ENCODE results near the gene SRP68.
A peak's percentile ranks its signal among the peaks of the same experiment; 100 is the strongest.

SRP68 gene

DNA sequence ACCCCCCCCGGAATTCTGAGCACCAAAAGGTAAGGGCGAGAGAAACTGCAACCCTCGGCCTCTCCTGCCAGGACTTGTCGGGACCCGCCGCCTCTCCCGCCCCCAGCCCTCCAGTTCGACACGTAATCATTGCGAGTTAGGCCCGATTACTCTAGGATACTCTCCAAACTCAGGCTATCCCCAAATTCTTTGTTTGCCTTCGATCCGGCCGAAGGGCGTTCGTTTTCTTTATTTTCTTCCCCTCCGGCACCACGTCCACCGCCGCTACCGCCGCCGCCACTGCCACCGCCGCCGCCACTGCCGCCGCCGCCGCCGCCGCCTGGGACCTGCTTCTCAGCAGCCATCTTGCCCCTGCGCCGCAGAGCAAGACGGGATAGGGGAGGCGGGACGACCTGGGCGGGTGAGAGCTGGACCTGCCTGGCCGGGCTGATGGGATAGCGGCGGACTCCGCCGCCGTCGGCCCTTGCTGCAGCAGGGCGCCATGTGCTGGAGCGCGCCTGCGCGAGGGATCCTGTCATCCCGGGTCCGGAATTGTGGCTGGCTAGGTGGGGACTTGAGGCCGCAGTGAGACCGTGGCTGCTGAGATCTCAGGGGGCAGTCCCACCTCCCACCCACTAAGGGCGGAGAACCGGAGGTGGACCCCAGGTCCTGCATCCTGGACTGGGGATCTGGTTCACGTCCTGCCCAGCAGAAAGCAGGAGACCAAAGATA, at the start of gene SRP68:
TSS of gene SRP68 (minus strand) at position 370 of the 711 bp plus-strand sequence. CDS start at position 344, 26 bp downstream.
- Histone ChIP-seq H3K4me1 (ENCODE audit: control insufficient read depth, insufficient read depth, low read length) (peaks cover 33% of the 10 kb centered on the region), H3K27ac (ENCODE audit: low read depth, low read length) (peak within 1 kb of the TSS; percentile 74; the same call in 1 of the 2 replicates), H3K4me3 (ENCODE audit: low read depth, low read length) (peak within 1 kb of the TSS; percentile 90), H3K9me3 (ENCODE audit: control insufficient read depth, insufficient read depth, low read depth, low read length) (no peaks in the 10 kb centered on the region), H3K36me3 (ENCODE audit: control insufficient read depth, insufficient read depth, low read length) (peaks cover 13% of the 10 kb centered on the region), H3K9ac (ENCODE audit: low read length) (peak within 1 kb of the TSS; percentile 87), H3K27me3 (ENCODE audit: control insufficient read depth, insufficient read depth, low read length) (peaks cover 44% of the 10 kb centered on the region)

DNA sequence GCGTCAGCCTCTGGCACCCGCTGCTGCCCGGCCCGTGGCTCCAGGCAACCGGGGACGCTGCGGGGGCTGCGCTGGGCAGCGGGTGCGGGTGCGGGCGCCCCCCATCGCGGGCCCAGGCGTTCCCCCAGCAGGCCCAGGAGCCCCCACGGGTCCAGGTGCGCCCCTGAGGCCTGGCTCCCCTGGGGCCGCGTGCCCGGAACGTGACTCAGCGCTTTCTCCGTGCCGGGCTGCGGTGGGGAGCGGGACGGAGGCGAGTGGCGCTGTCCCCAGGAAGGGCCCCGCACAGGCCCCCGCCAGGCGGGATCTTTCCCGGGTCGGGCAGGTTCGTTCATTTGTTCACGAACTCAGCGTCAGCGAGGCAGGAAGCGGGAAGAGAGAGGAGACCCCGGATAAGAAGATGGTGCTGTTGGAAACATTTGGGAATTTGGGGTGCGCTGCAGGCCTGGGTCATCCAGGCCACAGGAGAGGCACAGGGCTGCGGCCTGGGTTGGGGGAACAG, 49.7 kb upstream of the SRP68 start:
- H3K27me3 ChIP-seq (ENCODE audit: control insufficient read depth, insufficient read depth, low read length), result peaks cover 28% of the 10 kb centered on the region
- no peaks in the 10 kb centered on the region for H3K9me3 ChIP-seq (ENCODE audit: control insufficient read depth, insufficient read depth, low read depth, low read length)
- H3K4me3 ChIP-seq (ENCODE audit: low read depth, low read length), result peak overlapping the region; percentile 46
- H3K36me3 ChIP-seq (ENCODE audit: control insufficient read depth, insufficient read depth, low read length), result no peaks in the 10 kb centered on the region
- peaks cover 28% of the 10 kb centered on the region for H3K4me1 ChIP-seq (ENCODE audit: control insufficient read depth, insufficient read depth, low read length)
- peak overlapping the region; percentile 59 for H3K9ac ChIP-seq (ENCODE audit: low read length)
- no peak overlapping the region; the same call in 1 of the 2 replicates for H3K27ac ChIP-seq (ENCODE audit: low read depth, low read length)

DNA sequence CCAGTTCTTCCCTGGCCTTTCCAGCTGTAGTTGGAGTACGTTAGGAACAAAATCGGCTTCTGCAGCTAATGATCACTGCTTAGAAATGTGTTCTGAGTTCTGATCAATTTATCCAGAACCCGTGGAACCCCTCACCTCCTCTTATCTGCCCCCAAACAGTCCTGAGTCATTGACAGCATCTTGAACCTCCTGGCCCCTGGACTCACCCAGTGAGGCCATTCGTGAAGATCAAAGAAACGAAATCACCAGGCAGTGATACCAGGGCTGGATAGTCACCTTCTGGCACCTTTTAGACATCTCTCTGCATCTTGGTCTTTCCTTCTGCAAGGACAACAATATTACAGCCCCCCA, 48.3 kb upstream of the SRP68 start:
- Histone ChIP-seq H3K27me3 (ENCODE audit: control insufficient read depth, insufficient read depth, low read length) (peaks cover 24% of the 10 kb centered on the region), H3K36me3 (ENCODE audit: control insufficient read depth, insufficient read depth, low read length) (no peaks in the 10 kb centered on the region), H3K27ac (ENCODE audit: low read depth, low read length) (no peak overlapping the region), H3K9me3 (ENCODE audit: control insufficient read depth, insufficient read depth, low read depth, low read length) (no peaks in the 10 kb centered on the region), H3K9ac (ENCODE audit: low read length) (no peak overlapping the region), H3K4me1 (ENCODE audit: control insufficient read depth, insufficient read depth, low read length) (peaks cover 28% of the 10 kb centered on the region), H3K4me3 (ENCODE audit: low read depth, low read length) (no peak overlapping the region)

DNA sequence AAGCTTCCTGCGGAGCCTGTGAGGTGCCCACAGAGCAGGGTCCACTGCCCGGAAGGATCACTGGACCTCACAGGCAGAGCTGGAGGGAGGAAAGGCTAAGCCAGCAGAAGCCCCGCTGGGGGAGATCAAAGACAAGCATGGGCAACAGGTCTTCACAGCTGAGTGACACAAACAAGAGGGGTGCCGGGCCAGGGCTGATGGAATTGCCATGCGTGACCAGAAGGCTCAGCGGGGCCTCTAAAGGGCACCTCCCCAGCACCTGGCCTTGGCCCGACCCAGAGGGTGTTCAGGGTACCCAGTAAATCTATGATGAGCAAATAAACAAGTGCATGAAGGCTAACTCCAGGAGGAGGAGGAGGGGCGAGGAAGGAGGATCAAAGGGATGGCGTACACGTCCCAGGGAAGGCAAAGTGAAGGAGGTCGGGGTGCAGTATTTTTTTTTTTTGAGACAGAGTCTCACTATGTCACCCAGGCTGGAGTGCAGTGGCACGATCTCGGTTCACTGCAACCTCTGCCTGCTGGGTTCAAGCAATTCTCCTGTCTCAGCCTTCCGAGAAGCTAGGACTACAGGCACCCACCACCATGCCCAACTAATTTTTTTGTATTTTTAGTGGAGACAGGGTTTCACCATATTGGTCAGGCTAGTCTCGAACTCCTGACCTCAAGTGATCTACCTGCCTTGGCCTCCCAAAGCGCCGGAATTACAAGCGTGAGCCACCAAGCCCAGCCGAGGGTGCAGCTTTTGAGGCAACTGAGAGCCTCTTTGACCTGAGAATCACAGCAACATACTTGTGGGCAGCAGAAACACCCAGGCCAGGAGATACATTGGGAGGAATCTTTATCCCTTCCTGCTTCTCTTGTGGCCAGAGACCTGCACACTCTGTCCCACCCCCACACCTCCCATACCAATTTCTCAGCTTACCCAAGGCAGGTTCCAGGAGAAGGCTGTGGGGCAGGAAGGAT, 47.4 kb upstream of the SRP68 start:
- H3K9me3 ChIP-seq (ENCODE audit: control insufficient read depth, insufficient read depth, low read depth, low read length), result no peaks in the 10 kb centered on the region
- peaks cover 28% of the 10 kb centered on the region for H3K4me1 ChIP-seq (ENCODE audit: control insufficient read depth, insufficient read depth, low read length)
- H3K4me3 ChIP-seq (ENCODE audit: low read depth, low read length), result no peak overlapping the region
- no peaks in the 10 kb centered on the region for H3K36me3 ChIP-seq (ENCODE audit: control insufficient read depth, insufficient read depth, low read length)
- H3K27me3 ChIP-seq (ENCODE audit: control insufficient read depth, insufficient read depth, low read length), result peaks cover 24% of the 10 kb centered on the region
- no peak overlapping the region for H3K27ac ChIP-seq (ENCODE audit: low read depth, low read length)
- H3K9ac ChIP-seq (ENCODE audit: low read length), result no peak overlapping the region

DNA sequence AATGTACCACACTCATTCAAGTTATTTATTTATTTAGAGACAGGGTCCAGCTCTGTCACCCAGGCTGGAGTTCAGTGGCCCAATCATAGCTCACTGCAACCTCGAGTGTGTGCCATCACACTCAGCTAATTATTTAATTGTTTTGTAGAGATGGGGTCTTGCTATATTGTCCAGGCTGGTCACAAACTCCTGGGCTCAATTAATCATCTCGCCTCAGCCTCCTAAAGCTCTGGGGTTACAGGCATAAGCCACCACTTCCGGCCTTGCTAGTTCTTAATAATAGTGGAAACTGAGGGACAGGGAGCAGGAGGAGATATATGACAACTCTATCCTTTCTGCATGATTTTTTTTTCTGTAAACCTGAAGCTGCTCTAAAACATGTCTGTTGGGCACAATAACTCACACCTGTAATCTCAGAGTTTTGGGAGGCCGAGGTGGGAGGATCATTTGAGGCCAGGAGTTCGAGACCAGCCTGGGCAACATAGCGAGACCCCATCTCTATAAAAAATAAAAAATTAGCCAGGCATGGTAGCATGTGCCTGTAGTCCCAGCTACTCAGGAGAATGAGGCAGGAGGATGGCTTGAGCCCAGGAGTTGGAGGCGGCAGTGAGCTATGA, 42.9 kb upstream of the SRP68 start:
- no peaks in the 10 kb centered on the region for H3K36me3 ChIP-seq (ENCODE audit: control insufficient read depth, insufficient read depth, low read length)
- H3K4me3 ChIP-seq (ENCODE audit: low read depth, low read length), result no peak overlapping the region
- H3K27me3 ChIP-seq (ENCODE audit: control insufficient read depth, insufficient read depth, low read length), result no peaks in the 10 kb centered on the region
- H3K27ac ChIP-seq (ENCODE audit: low read depth, low read length), result no peak overlapping the region
- peaks cover 9% of the 10 kb centered on the region for H3K4me1 ChIP-seq (ENCODE audit: control insufficient read depth, insufficient read depth, low read length)
- H3K9me3 ChIP-seq (ENCODE audit: control insufficient read depth, insufficient read depth, low read depth, low read length), result peaks cover 3% of the 10 kb centered on the region; the same call in 1 of the 2 replicates
- no peak overlapping the region for H3K9ac ChIP-seq (ENCODE audit: low read length)

DNA sequence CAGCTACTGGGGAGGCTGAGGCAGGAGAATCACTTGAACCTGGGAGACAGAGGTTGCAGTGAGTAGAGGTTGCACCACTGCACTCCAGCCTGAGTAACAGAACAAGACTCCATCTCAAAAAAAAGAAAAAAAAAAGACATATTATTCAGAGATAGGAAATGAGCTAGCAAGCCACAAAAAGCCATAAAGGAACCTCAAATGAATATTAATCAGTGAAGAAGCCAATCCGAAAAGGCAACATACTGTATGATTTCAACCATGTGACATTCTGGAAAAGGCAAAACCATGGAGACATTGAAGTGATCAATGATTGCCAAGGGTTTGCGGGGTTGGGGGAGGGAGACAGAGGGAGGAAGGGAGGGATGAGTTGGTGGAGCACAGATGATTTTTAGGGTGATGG, 39.6 kb upstream of the SRP68 start:
- H3K27me3 ChIP-seq (ENCODE audit: control insufficient read depth, insufficient read depth, low read length), result no peaks in the 10 kb centered on the region
- H3K9me3 ChIP-seq (ENCODE audit: control insufficient read depth, insufficient read depth, low read depth, low read length), result peaks cover 3% of the 10 kb centered on the region; the same call in 1 of the 2 replicates
- no peak overlapping the region for H3K9ac ChIP-seq (ENCODE audit: low read length)
- no peak overlapping the region for H3K27ac ChIP-seq (ENCODE audit: low read depth, low read length)
- no peak overlapping the region for H3K4me3 ChIP-seq (ENCODE audit: low read depth, low read length)
- no peaks in the 10 kb centered on the region for H3K4me1 ChIP-seq (ENCODE audit: control insufficient read depth, insufficient read depth, low read length)
- no peaks in the 10 kb centered on the region for H3K36me3 ChIP-seq (ENCODE audit: control insufficient read depth, insufficient read depth, low read length)

DNA sequence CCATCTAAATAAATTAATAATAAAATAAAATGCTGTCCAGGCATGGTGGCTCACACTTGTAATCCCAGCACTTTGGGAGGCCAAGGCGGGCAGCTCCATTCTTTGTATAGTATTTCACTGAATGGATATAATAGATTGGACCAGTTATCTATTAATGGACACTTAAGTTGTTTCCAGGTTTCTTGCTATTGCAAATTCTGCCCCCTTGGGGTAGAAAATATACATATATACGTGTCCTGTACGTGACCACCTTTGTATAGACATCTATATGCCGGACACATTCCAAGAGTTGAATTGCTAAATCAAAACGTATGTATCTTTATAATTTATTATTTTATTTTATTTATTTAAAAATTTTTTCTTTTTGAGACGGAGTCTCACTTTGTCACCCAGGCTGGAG, 35.2 kb upstream of the SRP68 start:
- Histone ChIP-seq H3K27ac (ENCODE audit: low read depth, low read length) (no peak overlapping the region), H3K9me3 (ENCODE audit: control insufficient read depth, insufficient read depth, low read depth, low read length) (no peaks in the 10 kb centered on the region), H3K27me3 (ENCODE audit: control insufficient read depth, insufficient read depth, low read length) (no peaks in the 10 kb centered on the region), H3K9ac (ENCODE audit: low read length) (no peak overlapping the region), H3K4me3 (ENCODE audit: low read depth, low read length) (no peak overlapping the region), H3K36me3 (ENCODE audit: control insufficient read depth, insufficient read depth, low read length) (no peaks in the 10 kb centered on the region), H3K4me1 (ENCODE audit: control insufficient read depth, insufficient read depth, low read length) (peaks cover 17% of the 10 kb centered on the region)

DNA sequence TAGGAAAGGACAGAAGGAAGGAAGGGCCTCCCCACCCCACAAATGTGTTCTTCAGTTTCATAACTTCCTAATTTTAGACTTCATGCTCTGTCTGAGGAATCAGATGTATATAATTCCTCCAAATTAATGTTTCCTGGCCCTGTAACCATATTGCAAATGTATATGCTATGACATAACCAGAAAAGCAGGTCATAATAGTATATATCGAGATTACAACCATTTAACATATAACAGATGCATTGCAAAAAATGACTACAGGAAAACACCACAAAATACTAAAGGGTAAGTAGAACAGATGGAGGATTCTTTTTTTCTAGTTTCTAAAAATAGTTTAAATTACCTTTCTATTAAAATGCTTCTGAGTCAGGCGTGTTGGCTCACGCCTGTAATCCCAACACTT, 34.4 kb upstream of the SRP68 start:
- no peak overlapping the region; the same call in 1 of the 2 replicates for H3K27ac ChIP-seq (ENCODE audit: low read depth, low read length)
- H3K36me3 ChIP-seq (ENCODE audit: control insufficient read depth, insufficient read depth, low read length), result peaks cover 6% of the 10 kb centered on the region
- no peak overlapping the region for H3K9ac ChIP-seq (ENCODE audit: low read length)
- no peaks in the 10 kb centered on the region for H3K9me3 ChIP-seq (ENCODE audit: control insufficient read depth, insufficient read depth, low read depth, low read length)
- no peak overlapping the region for H3K4me3 ChIP-seq (ENCODE audit: low read depth, low read length)
- peaks cover 17% of the 10 kb centered on the region for H3K4me1 ChIP-seq (ENCODE audit: control insufficient read depth, insufficient read depth, low read length)
- no peaks in the 10 kb centered on the region for H3K27me3 ChIP-seq (ENCODE audit: control insufficient read depth, insufficient read depth, low read length)

DNA sequence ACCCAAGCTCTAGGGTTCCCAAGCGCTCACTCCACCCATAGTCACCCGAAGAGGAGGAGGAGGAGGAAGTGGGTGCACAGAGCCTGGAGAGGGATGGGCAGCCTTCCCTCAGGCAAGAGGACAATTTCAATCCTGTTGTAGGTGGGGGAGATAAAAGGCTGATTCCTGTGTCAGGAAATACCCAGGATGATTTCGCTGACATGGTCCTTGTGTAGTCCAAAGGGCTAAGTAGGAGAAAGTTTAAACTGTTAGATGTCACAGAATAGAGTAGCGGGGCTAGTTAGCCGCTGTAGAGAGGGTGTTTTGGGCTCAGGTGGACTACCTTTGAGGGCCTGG, 32.5 kb upstream of the SRP68 start:
- Histone ChIP-seq H3K4me3 (ENCODE audit: low read depth, low read length) (no peak overlapping the region), H3K9me3 (ENCODE audit: control insufficient read depth, insufficient read depth, low read depth, low read length) (no peaks in the 10 kb centered on the region), H3K36me3 (ENCODE audit: control insufficient read depth, insufficient read depth, low read length) (peaks cover 21% of the 10 kb centered on the region), H3K27me3 (ENCODE audit: control insufficient read depth, insufficient read depth, low read length) (no peaks in the 10 kb centered on the region), H3K27ac (ENCODE audit: low read depth, low read length) (no peak overlapping the region), H3K9ac (ENCODE audit: low read length) (no peak overlapping the region), H3K4me1 (ENCODE audit: control insufficient read depth, insufficient read depth, low read length) (peaks cover 17% of the 10 kb centered on the region)

DNA sequence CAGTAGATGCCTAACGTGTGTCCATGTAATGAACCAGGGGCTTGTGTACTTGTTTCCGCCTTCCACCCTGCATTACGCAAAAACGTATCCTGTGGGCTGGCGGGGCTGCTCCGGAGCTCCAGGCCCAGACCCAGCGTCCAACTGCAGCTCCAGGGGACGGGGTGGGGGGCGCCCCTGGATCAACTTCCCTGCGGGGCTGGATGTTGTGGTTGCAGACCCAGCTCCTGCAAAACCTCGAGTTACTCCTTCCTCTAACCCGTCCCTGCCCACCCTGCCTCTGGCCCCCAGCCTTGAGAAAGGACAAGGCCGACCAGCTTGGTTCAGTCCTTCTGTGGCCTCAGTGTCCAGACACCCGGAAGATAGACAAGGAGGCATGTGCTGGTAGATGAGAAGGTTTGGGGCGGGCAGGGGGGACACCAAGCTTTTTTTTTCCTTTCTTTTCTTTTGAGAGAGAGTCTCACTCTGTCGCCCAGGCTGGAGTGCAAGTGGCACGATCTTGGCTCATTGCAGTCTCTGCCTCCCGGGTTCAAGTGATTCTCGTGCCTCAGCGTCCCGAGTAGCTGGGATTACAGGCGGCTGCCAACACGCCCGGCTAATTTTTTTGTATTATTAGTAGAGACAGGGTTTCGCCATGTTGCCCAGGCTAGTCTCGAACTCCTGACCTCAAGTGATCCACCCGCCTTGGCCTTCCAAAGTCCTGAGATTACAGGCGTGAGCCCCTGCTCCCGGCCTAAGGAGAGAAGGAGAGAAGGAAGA, 32.0 kb upstream of the SRP68 start:
- Histone ChIP-seq H3K27me3 (ENCODE audit: control insufficient read depth, insufficient read depth, low read length) (no peaks in the 10 kb centered on the region), H3K9ac (ENCODE audit: low read length) (peak overlapping the region; percentile 59), H3K36me3 (ENCODE audit: control insufficient read depth, insufficient read depth, low read length) (peaks cover 27% of the 10 kb centered on the region), H3K27ac (ENCODE audit: low read depth, low read length) (peak overlapping the region; percentile 75), H3K4me3 (ENCODE audit: low read depth, low read length) (peak overlapping the region; percentile 81), H3K9me3 (ENCODE audit: control insufficient read depth, insufficient read depth, low read depth, low read length) (no peaks in the 10 kb centered on the region), H3K4me1 (ENCODE audit: control insufficient read depth, insufficient read depth, low read length) (peaks cover 17% of the 10 kb centered on the region)

Data from HUES6 (cell line).